Right kidney (tissue), 1 donor: ENCODE results near the gene KIAA0232.
"Not testable (repeated sequence)": the region's sequence is repeated elsewhere in the genome, so short reads cannot be mapped to it uniquely, and the experiment has no call there.

Experiments
- DNase-seq: peaks from one replicate; pipeline ENCODE4 v3.0.0-alpha.2; 2016

Gene KIAA0232

DNA sequence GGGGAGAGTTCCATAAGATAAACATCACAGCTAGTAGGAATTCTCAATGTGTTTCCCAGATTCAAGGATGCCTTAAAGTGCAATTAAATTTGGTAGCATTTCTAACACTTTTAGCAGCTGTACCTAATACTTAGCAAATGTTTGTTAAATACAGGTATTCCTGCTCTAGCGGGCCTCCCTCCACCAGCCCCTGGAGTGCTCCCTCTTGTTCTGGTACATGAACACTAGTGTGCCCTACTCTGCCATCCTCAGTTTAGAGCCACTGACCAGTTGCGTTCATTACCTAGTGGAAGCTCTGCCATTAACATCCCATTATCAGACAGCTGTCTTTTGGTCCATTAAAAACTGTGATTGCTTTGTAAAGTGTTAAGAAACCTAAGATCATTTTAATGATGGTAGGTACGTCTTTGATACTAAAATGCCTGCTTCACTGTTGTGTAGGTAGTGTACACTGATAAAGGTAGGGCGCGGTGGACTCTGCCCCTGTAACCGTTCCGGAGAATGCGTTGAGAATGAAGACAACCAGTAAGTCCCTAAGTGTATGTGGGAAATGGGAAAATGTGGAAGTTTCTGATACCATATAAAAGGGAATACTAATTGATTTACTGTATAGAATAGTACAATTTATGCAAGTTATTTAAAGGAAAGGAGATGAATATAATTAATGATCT, 21.7 kb downstream of the KIAA0232 start:
- DNase-seq: no peak

DNA sequence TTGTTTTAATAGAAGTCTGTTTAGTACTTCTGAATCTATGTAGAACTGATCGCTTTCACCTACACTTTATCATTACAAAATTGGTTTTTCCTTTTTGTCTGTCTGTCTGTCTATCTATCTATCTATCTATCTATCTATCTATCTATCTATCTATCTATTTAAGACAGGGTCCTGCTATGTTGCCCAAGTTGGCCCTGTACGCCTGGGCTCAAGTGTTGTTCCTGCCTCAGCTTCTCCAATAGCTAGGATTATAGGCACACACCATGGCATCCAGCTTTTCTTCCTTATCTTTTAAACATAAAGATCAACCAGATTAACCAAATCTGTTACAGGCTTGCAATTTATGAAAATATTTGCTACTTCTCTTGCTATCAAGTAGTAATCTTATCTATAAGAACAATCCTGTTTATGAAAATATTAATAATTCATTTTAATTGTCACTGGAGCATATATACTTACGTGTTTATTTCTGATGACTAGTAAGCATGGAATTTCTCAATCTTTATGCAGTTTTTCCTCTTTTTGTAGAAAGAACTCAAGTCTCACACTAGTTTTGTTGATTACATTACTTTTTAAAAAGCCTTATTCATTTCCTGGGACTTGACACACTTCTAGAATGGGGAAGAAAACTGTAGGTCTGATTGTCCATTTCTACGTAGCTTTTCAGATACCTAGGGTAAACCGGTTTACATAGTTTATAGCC, 24.5 kb downstream of the KIAA0232 start:
- DNase-seq: no peak

DNA sequence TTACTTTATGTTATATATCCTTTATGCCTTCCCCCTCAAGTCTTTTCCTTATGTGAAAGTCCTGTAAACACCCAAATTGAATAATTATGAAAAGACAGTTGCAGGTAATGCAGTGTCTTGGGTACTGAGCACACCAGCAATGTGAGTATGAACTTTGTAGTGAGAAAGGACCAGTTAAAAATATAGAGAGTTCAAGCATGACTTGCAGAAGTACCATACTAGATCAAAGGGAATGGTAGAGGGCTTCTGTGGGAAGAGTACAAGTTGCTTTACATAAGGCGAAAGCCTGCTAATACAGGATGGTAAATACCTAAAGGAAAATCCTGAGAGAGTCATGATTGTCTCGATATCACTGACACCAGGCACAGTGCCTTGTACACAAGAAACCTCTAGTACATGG, 25.7 kb downstream of the KIAA0232 start:
- DNase-seq: no peak

DNA sequence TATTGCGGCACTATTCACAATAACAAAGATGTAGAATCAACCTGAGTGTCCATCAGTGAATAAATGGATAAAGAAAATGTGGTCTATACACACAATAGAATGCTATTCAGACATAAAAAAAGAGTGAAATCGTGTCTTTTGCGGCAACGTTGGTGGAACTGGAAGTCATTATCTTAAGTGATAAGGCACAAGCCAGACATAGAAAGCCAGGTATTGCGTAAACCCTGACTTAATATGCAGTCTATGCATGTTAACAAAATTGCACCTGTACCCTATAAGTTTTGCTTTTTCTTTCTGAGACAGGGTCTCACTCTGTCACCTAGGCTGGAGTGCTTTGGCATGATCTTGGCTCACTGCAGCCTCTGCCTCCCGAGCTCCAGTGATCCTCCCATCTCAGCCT, 28.6 kb downstream of the KIAA0232 start:
- no peak for DNase-seq

DNA sequence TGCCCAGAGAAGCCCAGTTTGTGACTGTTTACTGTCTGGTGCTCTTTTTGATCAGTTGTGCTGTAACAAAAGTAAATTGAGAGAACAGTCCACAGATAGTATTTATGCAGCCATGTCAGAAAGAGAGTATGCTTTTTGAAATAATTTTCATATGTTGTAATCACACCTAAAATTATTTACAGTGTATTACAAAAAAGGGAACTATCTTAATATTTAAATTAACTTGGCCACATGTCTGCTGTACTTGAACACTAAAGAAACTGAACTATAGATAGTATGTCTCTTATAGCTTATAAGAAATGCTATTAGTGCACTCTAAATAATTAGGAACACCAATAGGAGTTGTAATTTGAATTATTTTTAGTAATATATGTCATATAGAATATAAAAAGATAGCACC, 30.2 kb downstream of the KIAA0232 start:
- no peak for DNase-seq

DNA sequence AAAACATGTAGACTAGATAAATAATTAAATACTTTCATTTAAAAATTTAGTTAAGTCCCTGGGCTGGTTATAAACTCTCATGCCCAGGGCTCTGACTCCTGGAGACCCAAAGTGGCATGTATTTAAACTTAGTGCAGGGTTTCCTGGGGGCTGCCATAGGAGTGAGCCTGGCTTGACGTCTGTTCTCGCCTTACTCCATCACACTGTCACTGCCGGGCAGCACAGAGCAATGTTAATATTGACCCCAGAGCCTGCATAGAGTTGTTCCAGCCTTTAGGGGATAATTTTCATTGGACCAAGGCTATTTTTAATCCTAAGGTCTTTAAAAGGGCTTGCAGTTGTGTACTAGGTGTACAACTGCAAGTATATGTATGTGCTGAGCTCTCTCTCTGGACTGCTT, 31.2 kb downstream of the KIAA0232 start:
- no peak for DNase-seq

DNA sequence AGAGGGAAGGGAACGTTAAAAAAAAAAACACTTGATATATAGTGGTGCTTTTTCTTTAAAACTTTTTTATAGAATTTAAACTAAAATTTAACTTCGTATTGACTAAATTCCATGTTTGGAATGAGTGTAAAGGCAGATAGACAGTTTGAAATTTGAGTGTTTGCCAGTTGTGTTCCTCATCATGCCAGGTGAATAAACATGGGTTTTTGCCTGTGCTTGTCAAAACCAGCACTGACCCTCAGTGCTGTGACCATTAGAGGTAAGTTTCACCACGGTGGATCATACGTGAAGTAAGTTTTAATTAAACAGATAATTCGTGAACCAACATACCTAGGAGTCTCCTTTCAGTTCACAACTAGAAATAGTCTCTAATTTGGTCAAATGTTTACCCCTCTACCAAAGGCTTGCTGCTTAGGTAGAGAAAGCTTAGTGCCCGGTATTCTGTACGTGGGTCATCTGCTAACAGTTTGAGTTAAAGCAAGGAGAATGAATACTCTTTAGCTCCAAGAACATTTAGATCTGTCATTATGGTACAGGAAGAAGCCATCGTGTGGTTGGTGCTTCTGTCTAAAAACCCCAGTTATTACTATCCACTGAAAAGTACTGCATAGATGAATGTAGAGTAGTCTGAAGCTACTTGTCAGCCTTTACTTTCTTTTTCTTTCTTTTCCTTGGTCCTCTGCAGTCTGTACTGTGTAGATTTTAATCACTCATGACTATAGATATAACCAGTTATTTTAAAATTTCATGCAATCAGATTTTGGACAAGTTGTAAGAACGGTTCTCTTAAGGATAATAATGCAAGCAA, 32.7 kb downstream of the KIAA0232 start:
- DNase-seq: no peak

DNA sequence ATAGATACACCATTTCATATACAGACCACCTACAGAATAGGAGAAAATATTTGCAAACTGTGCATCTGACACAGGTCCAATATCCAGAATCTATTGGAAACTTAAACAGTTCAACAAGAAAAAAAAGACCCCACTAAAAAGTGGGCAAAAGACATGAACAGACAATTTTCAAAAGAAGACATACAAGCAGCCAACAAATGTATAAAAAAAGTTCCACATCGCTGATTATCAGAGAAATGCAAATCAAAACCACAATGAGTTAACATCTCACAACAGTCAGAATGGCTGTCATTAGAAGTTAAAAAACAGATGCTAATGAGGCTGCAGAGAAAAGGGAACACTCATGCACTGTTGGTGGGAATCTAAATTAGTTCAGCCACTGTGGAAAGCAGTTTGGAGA, 36.8 kb downstream of the KIAA0232 start:
- no peak for DNase-seq

DNA sequence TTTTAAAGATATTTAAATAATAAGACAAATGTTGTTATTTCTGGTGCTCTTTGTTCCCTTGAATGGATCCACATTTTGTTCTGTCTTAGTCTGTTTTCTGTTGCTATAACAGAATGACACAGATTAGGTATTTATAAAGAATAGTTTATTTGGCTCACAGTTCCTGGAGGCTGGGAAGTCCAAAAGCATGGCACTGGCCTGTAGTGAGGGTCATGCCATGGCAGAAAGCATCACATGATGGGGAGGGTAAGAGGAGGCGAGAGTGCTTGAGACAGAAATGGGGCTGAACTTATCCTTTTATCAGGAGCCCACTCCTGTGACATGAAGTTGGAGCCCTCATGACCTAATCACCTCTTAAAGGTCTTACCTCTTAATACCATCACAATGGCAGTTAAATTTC, 38.2 kb downstream of the KIAA0232 start:
- no peak for DNase-seq

DNA sequence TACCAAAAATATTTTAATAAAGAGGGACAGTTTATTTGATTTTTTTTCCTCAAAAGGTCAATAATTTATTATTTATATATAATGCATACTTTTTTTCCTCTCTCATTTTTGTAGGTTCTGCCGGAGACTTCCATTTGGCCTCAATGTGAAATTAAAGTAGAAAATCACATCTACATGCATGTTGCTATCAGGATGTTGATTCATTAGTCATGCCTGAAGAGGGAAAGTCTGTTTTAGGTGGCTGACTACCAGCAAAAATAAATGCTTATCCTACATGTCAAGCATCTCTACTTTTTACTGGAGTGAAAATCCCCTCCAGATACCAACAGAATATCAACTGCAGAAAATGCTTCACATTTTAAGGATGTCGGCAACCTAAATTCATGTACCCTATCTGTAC, 41.5 kb downstream of the KIAA0232 start:
- DNase-seq: no peak

DNA sequence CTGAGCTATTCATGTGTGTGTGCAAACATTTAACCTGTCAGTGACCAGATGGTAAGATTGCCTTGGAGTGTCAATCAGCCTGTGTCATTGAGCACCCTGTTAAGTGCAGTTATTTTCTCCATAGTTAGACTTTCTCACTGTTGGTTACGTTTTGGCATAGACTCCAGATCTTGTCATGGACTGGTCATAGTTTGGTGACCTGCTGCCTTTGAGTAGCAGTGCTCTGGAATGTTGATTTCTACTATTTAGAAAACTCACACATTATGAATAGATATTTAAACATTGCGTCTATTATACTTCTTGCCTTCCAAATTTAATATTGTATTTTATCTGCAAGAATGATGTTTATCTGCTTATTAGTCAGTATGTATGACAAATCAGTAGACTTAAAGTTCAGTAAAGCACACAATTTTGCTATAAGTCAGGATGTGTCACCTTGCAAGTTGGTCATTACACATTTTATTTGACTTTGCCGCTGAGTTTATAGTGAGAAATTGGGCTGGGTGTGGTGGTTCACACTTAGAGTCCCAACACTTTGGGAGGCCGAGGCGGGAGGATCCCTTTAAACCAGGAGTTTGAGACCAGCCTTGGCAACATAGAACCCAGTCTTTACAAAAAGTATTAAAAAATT, 42.4 kb downstream of the KIAA0232 start:
- DNase-seq: no peak

DNA sequence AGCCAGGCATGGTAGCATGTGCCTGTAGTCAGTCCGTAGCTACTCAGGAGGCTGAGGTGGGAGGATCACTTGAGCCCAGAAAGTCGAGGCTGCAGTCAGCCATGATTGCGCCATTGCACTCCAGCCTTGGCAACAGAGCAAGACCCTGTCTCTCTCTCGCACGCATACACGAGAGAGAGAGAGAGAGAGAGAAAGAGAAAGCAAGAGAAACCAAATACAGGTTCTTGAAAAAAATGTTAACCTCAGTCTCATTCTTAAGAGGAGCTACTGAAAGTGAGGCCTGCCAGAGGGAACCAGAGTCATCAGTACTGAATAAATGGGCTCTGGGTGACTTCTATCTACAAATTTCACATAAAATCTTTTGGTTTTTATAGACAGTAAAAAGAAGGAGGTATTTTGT, 42.9 kb downstream of the KIAA0232 start:
- no peak for DNase-seq

DNA sequence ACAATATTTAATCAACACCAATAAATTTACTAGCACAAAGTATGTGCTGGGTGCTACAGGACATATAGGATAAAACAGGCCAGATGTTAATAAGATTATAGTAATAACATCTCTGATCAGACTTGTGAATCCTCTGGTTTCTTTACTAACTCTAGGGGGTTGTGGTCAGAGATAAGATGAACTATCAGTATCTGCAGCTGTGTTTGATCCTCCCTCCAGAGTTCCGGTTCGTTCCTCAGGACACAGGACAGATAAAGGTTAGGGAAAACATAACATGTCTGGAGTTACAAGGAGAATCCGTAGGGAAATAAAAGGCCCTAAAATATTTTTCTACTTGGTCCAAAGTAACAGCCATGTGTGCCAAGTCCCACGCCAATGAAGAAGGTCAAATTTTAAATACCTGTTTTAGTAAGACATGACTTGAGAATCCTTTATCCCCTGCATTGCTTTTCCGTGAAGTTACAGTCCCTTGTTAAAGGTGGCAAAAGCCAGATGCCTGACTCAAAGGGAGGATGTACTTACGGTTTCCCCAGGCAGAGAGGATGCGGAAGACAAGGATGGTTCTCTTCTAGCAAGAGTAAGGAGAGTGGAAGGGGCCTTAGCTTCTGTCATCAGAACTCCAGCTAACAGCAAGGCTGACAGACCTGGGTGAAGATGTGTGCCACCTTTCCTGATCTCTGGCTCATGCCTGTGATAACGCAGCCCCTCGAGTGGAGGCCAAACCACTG, 44.4 kb downstream of the KIAA0232 start:
- DNase-seq: no peak

DNA sequence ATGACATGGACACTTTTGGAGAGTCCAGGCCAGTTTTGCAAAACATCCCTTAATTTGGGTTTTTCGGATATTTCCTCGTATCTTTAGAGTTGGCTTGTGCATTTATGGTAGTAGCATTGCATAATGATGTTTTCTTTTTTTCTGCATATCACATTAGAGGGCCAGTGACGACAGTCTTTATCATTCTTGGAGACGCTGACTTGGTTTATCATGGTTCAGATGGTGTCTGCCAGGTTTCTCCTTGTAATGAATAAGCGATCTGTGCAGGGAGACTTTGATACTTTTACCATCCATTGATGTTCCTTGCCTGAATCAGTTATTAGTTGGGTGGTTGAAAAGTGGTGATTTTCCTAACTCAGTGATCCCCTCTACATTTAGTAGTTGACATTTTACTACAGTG, 46.6 kb downstream of the KIAA0232 start:
- DNase-seq: no peak

DNA sequence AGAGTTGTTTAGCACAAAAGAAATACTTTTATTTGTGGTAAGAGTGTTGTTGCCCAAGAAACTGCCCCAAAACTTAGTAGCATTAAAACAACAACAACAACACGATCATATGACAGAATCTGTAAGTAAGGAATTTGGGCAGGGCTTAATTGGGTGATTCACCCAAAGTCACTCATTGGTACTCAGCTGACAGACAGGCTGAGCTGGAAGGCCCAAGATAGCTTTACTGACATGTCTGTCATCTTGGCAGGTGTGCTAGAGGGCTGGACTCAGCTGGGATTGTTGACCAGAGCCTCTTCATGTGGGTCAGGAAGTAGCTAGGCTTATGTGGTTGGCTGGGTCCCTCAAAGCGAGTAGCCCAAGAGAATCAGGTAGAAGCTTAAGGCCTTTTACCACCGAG, 52.3 kb downstream of the KIAA0232 start:
- no peak for DNase-seq

DNA sequence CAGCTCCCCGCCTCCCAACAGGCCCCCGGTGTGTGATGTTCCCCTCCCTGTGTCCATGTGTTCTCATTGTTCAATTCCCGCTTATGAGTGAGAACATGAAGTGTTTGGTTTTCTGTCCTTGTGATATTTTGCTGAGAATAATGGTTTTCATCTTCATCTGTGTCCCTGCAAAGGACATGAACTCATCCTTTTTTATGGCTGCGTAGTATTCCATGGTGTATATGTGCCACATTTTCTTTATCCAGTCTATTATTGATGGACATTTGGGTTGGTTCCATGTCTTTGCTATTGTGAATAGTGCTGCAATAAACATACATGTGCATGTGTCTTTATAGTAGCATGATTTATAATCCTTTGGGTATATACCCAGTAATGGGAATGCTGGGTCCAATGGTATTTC, 53.1 kb downstream of the KIAA0232 start:
- not testable (repeated sequence) for DNase-seq

DNA sequence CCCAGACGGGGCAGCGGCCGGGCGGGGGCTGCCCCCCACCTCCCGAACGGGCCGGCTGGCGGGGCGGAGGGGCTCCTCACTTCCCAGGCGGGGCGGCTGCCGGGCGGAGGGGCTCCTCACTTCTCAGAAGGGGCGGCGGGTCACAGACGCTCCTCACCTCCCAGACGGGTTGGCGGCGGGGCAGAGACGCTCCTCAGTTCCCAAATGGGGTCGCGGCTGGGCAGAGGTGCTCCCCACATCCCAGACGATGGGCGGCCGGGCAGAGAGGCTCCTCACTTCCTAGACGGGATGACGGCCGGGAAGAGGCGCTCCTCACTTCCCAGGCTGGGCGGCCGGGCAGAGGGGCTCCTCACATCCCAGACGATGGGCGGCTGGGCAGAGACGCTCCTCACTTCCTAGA, 54.6 kb downstream of the KIAA0232 start:
- DNase-seq: not testable (repeated sequence)

DNA sequence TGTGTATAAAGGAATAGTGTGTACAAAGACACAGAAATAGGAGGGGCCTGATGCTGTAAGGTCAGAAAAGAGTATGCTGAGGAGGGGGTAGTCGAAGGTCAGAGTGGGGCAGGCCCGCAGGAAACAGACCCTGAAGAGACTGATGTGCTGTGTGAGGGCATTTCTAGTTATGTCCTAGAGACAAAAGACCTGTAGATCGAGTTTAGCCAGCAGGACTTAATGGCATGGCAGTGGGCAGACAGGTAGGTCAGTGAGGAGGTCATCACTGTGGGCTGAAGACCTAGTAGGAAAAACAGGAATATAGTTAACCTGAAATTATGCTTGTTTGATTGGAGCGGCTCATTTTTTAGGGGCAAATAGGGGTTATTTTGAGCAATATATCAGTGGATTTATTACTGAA, 57.1 kb downstream of the KIAA0232 start:
- no peak for DNase-seq

DNA sequence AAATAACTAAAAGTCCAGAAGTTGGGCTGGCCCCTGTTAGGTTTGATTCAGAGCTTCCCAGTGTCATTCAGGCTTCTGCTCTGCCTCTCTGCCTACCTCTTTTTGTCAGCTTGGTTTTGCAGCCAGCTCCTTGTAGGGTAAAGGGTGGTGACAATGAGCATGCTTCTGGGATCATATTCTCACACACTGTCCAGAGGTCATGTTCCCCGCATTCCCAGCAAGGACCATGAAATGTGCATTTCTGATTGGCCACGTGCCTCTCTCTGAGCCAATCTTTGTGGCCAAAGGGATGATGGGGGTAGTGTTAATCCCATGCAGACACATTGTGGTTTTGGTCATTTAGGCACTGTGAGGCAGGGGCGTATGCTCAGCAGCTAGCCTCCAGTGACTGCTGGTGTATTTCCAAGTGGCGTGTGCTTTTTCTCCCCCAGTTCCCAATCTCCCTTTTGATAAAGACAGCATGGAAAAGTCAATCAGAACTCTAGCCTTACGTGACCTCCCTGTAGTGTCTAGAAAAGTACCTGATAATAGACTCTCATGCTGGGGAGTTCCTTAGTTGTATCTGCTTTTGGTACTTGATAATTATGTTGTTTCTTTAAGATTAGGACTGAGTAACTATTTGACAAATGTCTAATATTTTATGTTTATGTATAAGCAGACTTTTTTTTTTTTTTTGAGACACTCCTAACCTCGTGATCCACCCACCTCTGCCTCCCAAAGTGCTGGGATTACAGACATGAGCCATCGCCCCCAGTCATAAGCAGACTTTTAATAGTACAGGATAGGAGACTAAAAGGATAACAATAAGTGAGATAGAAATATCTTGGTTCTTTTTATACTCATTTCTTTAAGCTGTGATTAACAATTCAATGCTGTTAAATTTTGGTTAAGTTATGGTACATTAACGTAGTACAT, 57.8 kb downstream of the KIAA0232 start:
- no peak for DNase-seq

DNA sequence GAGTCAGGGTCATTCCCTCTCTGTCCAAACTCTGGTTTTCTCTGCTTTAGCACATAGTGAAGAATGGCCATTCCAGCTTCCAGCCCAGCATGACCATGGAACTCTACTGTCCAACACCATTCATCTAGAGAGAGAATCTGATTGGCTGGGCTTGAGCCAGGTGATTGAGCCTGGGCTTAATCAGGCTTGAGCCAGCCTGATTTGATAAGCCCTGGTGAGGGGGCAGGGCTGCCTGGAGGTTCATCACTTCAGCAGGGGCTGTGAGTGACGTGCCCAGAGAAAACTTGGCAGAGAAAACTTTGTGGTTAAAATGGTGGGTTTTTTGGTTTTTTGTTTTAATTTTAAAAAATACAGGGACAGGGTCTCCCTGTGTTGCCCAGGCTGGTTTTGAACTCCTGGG, 62.5 kb downstream of the KIAA0232 start:
- DNase-seq: no peak

DNA sequence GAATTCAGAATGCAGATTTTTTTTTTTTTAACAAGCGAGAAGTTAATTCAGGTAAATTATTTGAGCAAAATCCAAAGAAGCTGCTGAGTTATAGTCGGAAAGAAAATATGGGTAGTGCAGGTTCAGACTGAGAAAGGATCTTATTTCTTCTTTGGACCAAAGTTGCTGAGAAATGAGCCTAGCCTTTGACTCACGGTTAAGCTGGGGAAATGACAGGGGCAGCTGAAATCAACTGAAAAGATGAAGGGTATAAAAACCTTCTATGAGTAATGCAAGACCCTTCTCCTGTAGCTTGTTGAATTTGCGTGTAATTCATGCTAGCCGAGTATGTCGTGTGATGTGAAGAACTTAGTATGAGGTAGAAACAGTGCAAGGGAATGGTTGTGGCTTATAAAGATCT, 63.0 kb downstream of the KIAA0232 start:
- DNase-seq: no peak
